ENCODE measurements around the gene C3orf22.

The C3orf22 gene

DNA sequence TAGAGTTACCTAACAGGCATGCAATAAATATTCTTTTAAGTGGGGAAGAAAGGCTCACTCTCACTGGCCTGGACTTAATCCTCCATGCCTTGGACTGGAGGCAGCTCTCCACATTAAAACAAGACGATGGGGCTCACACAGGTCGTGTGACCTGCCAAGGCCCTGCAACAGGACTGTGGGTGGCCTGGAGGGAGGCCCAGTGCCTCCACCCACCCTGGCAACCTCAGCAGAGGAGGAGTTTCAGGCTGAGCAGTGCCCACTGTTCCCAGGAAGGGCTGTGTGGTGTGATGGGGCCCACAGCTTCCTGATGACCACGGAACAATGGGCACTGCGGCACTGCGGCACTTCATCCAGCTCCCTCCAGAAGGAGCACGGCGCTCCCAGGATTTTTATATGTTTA, 46.7 kb downstream of the C3orf22 start:
- no peak for TF ChIP-seq FOXP2 (optimal IDR thresholded peaks at IDR 0.05; ENCODE audit: borderline replicate concordance, extremely low read depth, extremely low read length, insufficient read depth)
- no peak for TF ChIP-seq SIN3A (IDR thresholded peaks at IDR 0.05; ENCODE audit: borderline replicate concordance, insufficient read depth, low read length)
- TF ChIP-seq, protein P1, sequence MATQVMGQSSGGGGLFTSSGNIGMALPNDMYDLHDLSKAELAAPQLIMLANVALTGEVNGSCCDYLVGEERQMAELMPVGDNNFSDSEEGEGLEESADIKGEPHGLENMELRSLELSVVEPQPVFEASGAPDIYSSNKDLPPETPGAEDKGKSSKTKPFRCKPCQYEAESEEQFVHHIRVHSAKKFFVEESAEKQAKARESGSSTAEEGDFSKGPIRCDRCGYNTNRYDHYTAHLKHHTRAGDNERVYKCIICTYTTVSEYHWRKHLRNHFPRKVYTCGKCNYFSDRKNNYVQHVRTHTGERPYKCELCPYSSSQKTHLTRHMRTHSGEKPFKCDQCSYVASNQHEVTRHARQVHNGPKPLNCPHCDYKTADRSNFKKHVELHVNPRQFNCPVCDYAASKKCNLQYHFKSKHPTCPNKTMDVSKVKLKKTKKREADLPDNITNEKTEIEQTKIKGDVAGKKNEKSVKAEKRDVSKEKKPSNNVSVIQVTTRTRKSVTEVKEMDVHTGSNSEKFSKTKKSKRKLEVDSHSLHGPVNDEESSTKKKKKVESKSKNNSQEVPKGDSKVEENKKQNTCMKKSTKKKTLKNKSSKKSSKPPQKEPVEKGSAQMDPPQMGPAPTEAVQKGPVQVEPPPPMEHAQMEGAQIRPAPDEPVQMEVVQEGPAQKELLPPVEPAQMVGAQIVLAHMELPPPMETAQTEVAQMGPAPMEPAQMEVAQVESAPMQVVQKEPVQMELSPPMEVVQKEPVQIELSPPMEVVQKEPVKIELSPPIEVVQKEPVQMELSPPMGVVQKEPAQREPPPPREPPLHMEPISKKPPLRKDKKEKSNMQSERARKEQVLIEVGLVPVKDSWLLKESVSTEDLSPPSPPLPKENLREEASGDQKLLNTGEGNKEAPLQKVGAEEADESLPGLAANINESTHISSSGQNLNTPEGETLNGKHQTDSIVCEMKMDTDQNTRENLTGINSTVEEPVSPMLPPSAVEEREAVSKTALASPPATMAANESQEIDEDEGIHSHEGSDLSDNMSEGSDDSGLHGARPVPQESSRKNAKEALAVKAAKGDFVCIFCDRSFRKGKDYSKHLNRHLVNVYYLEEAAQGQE (IDR thresholded peaks at IDR 0.05; ENCODE audit: insufficient read depth in 1 of 2, low read depth in 2 of 2, low read length in 2 of 2), result no peak
- no peak for TF ChIP-seq TAF1 (IDR thresholded peaks at IDR 0.05; ENCODE audit: borderline replicate concordance, insufficient read depth, low read length)
- TF ChIP-seq POLR2AphosphoS5 (IDR thresholded peaks at IDR 0.05; ENCODE audit: low read depth, low read length), result no peak

DNA sequence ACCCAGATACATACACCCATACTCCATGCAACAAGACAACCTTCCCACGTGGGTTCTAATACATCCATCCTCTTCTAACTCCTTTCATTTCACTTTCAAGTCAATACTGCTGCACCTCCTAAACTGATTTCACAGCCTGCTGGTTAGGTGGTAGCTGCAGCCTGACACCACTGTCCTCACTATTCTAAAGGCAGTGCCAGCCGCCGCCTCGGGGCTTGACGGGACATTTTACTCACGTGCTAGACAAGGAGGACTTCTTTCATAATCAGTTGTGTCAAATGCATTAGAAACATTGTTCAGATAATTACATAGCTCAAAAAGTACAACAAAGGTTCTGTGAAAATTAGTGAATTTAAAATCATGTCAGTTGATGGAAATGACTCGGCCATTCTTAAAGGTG, 47.4 kb downstream of the C3orf22 start:
- TF ChIP-seq, protein P1 (IDR thresholded peaks at IDR 0.05; ENCODE audit: insufficient read depth in 1 of 2, low read depth in 2 of 2, low read length in 2 of 2), result no peak
- TF ChIP-seq POLR2AphosphoS5 (IDR thresholded peaks at IDR 0.05; ENCODE audit: low read depth, low read length) (no peak), SIN3A (IDR thresholded peaks at IDR 0.05; ENCODE audit: borderline replicate concordance, insufficient read depth, low read length) (no peak), FOXP2 (optimal IDR thresholded peaks at IDR 0.05; ENCODE audit: borderline replicate concordance, extremely low read depth, extremely low read length, insufficient read depth) (no peak), TAF1 (IDR thresholded peaks at IDR 0.05; ENCODE audit: borderline replicate concordance, insufficient read depth, low read length) (no peak)

DNA sequence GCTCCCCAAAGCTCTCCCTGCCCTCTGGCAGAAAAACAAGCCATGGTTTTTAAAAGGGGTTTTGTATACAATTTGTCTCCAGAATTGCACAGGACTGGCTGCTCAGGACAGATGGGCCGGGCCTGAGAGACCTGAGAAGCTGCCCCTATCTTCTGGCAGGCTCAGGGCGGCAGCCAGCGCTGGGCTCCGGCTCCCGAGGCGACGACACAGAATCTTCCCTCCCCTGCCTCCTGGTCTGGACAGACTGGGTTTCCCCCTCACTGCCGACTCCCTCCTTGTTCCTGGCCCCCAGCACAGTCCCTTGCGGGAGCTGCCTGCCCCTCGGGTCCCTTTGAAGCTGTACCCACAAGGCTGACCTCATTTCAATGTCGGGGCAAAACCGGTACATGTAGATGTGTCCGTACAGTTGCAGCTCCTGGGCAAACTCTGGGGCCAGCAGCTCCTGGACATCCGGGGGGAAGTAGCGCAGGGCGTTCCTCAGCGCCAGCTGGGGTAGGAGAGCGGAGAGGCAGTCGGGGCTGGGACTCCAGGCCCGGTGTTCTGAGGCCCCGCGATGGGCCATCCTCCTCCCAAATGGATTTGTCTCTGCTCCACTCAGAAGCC, 48.3 kb downstream of the C3orf22 start:
- TF ChIP-seq POLR2AphosphoS5 (IDR thresholded peaks at IDR 0.05; ENCODE audit: low read depth, low read length) (no peak), SIN3A (IDR thresholded peaks at IDR 0.05; ENCODE audit: borderline replicate concordance, insufficient read depth, low read length) (no peak), FOXP2 (optimal IDR thresholded peaks at IDR 0.05; ENCODE audit: borderline replicate concordance, extremely low read depth, extremely low read length, insufficient read depth) (no peak), TAF1 (IDR thresholded peaks at IDR 0.05; ENCODE audit: borderline replicate concordance, insufficient read depth, low read length) (no peak)
- TF ChIP-seq, protein P1 (IDR thresholded peaks at IDR 0.05; ENCODE audit: insufficient read depth in 1 of 2, low read depth in 2 of 2, low read length in 2 of 2), result no peak

DNA sequence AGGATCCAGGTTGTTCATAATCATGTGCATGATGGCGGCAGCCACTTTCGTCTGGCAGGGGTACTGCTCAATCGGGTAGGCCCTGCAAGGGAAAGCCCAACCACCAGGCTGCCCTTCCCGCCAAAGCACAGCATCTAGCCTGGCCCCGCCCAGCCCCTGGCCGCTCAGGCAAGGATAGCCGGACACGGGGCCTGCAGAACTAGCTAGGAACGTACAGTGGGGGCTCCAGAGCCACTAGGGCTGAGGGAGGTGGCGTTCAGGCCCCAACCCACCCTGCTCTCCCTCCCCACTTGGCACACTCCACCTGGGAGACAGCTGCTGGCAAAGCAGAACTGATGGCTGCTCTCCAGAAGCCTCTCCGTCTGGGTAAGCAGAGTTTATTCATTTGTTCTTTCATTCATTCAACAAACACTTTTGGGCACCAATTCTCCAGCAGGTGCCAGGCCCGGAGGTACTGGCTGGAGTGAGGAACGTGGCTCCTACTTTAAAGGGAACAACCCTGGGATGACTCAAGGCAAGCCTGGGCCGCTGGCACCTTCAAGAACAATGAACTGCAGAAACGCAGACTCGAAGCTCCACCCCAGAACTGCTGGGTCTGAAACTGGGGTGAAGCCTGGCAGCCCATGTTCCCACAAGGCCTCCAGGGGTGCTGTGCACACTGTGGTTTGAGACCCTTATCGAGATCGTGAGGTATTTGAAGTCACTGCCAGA, 49.0 kb downstream of the C3orf22 start:
- TF ChIP-seq SIN3A (IDR thresholded peaks at IDR 0.05; ENCODE audit: borderline replicate concordance, insufficient read depth, low read length), result no peak
- no peak for TF ChIP-seq FOXP2 (optimal IDR thresholded peaks at IDR 0.05; ENCODE audit: borderline replicate concordance, extremely low read depth, extremely low read length, insufficient read depth)
- TF ChIP-seq TAF1 (IDR thresholded peaks at IDR 0.05; ENCODE audit: borderline replicate concordance, insufficient read depth, low read length), result no peak
- TF ChIP-seq, protein P1 (IDR thresholded peaks at IDR 0.05; ENCODE audit: insufficient read depth in 1 of 2, low read depth in 2 of 2, low read length in 2 of 2), result no peak
- no peak for TF ChIP-seq POLR2AphosphoS5 (IDR thresholded peaks at IDR 0.05; ENCODE audit: low read depth, low read length)
